GM18499 (cell line): ENCODE results near the gene TRMT2A.

Source experiments
- ATAC-seq: cut with Tn5 transposase; IDR thresholded peaks from one replicate; pipeline ENCODE4 v1.9.1; 2021; ENCODE audit warnings: moderate number of reproducible peaks; ENCODE audit not compliant: insufficient read depth, unreplicated experiment

The TRMT2A gene

GRCh38 chr22:20066617-20067383, 50.2 kb downstream of the TRMT2A start:
- ATAC-seq = no peak

- ATAC-seq = no peak
Measured at GRCh38 chr22:20065896-20066616, 51.0 kb downstream of the TRMT2A start.

- ATAC-seq = no peak
Measured at GRCh38 chr22:20064545-20065262, 52.3 kb downstream of the TRMT2A start.

GRCh38 chr22:20064140-20064480, 52.9 kb downstream of the TRMT2A start:
- no peak for ATAC-seq

- no peak for ATAC-seq
Measured at GRCh38 chr22:20063271-20064139, 53.5 kb downstream of the TRMT2A start.

GRCh38 chr22:20062766-20063083, 54.3 kb downstream of the TRMT2A start:
- ATAC-seq = no peak

- no peak for ATAC-seq
Measured at GRCh38 chr22:20062043-20062765, 54.8 kb downstream of the TRMT2A start.
